Stimulated activated CD4-positive, alpha-beta T cell treated with anti-CD3 and anti-CD28 coated beads, Interleukin-4, amount 100 ng/mL, for 24 hours (primary cell): ENCODE results near the gene C5orf15.
A peak's percentile ranks its signal among the peaks of the same experiment; 100 is the strongest.
"Not testable (repeated sequence)": the region's sequence is repeated elsewhere in the genome, so short reads cannot be mapped to it uniquely, and the experiment has no call there.

Source experiments
- DNase-seq: peaks from one replicate; pipeline ENCODE4 v3.0.0-alpha.2; 2020

Gene C5orf15

DNA sequence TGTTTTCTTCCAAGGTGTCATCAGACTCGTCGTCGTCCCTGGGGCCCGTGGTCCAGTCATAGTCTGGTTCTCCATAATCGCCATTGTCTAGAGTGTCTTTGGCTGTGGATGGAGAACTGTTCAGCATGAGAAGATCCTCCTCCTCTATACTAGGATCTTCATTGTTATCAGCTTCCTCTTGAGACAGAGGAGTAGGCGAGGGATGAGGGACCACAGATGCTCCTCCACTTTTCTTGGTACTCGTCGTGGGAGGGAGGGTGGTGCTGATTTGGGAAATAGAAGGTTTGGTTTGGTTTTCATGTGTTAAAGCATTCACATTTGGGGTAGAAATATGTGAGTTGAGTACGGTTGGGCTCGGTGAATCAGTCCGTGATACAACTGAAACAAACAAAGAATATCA lies 8.8 kb downstream of the C5orf15 start:
- no peak for DNase-seq

DNA sequence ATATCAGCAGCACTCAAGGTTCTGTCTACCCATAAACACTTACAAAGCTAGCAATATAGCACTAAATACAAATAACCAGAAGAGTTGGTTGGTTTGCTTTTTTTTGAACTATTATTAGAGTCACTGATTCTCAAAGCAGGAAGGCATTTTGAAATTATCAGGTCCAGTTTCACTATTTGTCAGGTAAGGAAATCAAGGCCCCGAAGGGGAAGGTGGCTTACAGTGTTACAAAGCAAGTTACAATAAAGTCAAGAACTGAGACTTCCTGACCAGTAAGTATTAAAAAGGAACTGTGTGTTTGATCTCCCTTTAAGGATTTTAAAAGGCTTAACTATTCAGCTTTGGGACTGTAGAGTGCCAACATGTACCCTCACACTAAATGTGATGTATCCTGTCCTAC lies 10.8 kb downstream of the C5orf15 start:
- no peak for DNase-seq

DNA sequence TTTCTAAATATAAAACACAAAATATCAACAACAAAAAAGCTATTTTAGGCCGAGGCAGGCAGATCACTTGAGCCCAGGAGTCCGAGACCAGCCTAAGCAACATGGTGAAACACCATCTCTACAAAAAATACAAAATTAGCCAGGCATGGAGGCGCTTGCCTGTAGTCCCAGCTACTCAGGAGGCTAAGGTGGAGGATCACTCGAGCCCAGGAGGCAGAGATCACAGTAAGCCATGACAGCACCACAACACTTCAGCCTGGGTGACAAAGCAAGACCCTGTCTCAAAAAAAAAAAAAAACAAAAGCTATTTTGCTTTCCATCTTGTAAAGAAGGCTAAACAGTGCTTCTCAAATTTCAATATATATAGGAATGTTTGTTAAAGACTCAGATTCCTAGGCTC lies 11.3 kb downstream of the C5orf15 start:
- DNase-seq: no peak

DNA sequence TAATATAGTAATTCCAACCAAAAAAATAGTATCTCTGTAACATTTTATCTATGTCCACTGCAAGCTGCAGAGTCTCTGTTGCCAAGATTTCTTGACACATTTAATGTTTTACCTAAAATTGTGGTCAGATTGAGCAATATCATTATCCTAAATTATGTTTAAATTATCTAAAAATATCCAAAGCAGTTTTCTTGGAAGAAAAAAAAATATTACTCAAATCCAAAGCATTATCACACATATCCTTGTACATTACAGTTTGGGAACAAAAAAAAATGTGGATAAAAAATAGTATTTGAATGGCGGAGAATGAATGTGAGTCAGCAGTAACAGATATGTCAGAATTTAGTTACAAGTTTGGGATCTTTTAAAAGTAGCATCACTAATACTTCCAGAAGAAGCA lies 12.2 kb downstream of the C5orf15 start:
- DNase-seq: not testable (repeated sequence)

DNA sequence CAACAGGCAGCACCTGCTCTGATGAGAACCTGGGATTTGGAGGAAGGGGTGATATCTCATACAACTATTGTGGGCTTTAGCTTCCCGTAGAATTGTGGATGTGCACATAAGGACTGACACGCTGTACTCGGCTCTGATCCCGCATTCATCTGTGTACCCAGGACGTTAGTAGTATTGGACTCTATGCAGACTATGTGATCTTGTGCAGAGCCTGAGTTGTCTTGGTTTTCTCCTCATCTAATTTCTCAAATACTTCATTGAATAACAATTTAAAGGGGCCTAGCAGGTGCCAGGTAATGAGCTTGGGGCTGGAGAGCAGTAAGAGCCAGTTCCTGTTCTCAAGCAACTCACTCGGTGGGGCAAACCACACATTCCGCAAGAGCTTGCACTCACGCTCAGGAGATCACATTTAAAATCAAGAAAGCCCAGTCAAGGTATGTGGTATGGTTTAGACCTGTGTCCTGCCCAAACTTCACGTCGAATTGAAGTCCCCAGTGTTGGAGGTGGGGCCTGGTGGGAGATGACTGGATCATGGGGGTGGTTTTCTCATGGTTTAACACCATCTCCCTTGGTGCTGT lies 14.8 kb downstream of the C5orf15 start:
- no peak for DNase-seq

DNA sequence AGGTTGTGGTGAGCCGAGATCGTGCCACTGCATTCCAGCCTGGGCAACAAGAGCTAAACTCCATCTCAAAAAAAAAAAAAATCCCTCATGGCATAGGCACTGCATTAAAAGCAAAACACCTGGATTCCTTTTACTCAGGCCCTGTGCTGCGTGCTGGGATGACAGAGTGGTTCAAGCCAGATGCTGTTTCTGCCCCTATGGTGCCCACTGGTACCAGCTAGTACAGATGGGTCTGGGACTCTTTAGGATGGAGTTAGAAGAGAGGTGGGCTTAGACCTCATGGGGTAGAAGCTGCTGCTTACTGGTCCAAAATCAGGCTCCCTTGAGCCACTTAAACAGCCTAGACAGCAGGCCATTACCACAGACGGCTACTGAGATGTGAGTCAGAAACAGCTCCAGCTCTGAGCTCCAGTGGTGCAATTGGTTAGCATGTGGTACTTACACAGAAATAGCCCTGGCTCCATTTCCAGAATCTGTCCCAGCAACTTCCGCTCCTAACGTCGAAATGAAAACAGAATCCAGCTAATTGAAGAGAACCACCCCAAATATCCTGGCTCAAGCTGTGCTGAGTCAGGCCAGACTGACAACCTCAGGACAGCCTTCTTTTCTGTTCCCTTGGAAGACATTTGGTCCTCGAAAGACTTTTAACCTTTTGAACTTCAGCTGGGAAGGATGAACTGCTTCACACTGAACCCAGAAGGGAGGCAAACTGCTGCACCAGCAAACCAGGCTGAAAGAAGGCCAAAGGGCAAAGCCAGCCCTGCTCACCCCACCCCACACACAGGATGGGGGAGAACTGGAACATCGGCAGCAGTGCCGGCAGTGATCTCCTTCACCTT lies 15.5 kb downstream of the C5orf15 start:
- DNase-seq: no peak

DNA sequence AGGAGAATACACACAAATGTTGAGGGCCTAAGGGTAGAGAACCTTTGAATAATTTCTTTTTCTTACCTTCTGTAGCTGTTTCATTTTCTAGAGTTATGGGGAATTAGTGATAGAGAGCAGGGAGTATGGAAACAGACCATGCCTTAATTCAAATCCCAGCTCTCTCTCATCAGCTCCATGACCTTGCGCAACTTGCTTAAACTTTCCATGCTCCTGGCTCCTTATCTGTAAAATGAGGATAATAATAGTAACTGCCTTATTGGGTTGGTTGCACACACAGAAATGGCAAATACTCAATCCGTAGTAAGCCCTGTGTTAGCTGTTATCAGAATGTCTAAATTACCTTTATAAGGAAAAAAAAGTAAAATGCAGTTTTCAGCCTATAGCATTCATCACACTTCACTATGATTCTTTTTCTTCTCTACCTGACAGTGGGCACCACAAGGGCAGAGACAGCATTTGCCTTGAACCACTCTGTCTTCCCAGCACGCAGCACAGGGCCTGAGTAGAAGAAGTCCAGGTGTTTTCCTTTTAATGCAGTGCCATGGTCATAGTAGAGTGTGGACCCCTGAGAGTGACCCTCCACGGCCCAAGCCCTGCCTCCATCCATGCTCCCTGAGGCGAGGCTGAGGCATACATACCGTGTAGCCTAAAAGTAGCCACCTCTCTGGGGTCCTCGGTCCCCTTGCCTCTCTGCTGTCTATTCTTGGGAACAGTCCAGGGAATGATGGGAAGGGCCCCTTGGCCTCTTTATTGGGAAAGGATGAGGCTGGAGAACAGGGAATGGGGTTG lies 17.4 kb downstream of the C5orf15 start:
- no peak for DNase-seq

DNA sequence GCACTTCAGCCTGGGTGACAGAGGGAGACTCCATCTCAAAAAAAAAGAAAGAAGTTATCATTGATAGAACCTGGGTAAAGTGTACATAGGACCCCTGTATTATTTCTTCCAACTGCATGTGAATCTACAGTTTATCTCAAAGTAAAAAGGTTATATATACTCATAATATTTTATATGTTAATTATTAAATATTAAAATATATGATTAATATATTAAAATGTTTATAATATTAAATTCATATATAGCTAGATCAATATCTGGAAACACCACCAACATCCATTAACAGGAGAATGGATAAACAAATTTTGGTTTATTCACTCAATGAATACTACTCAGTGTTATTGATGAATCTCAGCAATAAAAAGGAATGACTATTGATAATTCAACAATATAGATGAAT lies 19.7 kb downstream of the C5orf15 start:
- no peak for DNase-seq

DNA sequence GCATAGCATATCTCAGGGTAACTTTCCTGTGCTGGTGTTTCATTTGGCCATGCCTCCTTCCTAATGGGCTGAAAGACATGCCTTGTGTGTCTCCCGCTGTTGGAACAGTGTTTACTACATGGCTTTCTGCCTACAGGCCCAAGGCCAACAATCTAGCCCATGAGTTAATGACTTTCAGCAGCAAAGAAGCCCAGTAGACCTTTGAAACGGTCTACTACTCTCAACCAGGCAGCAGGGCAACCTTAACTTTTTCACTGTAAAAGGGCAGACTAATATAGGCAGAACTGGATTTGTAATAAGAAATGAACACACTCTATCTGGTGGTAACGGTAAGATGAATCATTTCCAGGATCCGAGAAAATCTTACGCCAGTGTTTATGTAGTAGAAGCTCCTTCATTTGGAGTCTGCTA lies 21.0 kb downstream of the C5orf15 start:
- no peak for DNase-seq

DNA sequence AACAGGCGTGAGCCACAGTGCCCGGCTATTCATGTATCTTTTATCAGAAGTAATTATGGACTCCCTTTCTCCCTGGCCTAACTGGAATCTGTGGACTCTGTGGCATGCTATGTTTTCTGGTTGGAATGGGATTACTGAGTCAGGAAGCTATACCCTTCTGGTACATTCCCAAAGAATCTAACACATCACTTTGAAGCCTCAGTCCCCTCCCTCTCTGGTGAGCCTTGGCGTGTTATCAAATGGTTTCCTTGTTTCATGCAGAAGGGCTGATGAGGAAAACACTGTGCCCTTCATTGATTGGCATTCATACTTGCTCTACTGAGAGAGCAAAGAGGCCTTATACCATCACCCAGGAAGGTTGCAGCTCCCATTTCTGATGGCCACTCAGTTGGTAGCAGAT lies 22.9 kb downstream of the C5orf15 start:
- DNase-seq: no peak

DNA sequence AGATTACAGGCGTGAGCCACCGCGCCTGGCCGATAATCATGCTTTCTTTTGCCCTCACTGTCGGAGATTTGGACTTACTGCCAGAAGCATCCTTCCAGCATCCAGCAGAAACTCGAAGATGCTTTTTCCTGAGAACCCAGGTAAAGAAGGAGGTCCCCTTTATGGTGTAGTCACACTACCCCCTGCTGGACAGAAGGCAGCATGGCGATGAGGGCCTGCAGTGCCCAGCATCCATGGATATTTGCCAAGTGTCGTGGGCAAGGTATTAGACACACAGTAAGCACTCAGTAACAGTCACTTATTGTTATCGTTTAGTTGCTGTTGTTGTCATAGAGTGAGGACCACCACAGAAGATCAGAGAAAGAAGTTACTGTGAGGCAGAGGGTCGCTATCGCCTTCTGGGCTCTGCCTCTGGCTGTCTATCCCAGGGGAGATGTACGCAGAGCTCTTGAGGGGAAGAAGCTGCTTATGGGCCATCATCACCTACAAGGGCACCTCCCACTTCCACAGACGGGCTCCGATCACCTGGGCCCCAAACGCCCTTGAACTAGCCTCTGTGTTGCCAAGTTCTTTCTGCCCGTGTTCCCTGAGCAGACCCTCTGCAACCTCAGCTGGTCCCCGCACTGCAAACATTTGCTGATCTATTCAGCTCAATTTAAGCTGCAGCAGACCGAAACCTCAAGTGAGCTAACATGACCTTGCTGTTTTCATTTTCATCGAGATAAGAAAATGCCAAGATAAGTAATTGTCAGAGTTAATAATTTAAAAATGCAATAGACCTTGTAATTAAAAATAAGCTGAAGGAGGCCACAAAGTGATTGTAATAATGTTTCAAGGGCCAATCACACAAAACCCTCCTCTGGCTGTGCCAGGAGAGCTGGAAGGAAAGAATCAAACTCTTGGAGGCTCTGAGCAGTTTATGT lies 23.9 kb downstream of the C5orf15 start:
- peak; percentile 66 for DNase-seq

DNA sequence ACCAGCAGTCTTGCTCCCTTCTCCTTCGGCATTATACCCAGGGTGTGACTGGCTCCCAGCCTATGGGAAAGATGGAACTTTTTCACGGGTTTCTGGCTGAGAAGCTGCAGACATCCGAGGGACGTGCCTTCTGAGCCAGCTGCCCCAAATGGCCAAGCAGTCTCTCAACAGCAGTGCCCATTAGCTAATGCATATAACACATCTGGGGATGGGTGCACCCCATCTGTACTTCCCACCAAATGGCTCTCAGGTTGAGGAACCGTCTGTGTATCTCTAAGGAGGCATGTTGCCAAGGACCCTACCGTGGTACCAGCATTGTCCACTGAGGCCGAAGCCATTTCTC lies 25.0 kb downstream of the C5orf15 start:
- no peak for DNase-seq

DNA sequence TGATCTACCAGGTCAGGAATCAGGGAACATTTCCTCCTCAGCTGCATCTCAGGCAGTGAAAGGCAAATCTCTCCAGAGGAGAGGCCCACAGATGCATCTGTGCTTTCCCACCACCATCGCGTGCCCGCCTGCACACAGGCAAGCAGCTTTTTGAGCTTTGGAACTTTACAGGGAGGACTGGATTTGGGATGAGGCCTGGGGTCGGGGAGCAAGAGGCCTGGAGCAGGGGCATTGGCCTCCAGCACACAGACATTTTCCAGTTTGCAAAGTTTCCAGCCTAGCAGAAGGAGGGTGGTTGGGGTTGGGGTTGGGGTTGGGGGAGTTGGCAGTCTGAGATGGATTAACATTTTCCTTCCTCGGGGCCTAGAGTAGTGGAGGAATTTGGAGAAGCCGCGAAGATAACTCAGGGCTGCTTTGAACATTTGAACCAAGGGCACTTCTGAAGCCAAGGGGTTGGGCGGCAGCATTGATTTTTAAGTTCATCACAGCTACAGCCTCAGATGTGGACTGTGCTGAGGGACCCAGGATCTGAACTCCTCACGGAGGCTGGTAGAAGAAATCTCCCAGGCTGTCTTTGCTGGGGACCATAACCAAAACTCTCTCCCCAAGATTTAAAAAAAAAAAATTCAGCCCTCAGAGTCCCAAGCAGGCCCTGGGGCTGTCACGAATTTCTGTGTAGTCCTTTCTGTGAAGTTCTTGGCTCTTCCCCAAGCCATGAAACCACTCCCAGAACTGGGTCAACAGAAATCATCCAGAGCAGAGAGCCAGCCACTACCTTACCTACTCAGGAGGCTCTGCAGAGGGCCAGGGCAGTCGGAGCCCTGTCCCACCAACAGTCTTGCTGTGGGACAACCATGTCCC lies 25.6 kb downstream of the C5orf15 start:
- no peak for DNase-seq

DNA sequence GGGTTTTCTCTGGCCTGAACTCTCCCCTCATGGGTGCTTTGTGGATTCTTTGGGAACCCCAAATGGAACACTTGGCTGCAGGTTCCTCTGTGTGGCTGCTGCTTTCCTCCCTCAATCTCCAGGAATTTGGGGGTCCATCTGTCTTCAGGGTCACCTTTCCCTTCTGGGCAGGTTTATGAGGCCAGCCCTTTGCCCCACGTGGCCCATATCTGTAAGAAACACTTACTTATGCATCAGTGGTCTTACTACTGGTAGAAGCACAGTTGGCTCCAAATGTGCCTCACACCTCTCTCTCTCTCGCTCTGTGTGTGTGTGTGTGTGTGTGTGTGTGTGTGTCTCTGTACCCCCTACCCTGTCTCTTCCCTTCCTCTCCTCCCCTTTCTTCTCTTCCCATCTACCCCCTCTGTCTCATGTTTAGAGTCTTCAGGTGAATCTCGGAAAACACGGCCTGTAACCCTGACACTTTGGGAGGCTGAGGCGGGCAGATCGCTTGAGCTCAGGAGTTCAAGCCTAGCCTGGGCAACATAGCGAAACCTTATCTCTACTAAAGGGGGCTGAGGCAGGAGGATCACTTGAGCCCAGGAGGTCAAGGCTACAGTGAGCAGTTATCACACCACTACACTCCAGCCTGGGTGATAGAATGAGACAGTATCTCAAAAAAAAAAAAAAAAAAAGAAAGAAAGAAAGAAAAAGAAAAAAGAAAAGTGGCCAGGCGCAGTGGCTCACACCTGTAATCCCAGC lies 26.8 kb downstream of the C5orf15 start:
- no peak for DNase-seq

DNA sequence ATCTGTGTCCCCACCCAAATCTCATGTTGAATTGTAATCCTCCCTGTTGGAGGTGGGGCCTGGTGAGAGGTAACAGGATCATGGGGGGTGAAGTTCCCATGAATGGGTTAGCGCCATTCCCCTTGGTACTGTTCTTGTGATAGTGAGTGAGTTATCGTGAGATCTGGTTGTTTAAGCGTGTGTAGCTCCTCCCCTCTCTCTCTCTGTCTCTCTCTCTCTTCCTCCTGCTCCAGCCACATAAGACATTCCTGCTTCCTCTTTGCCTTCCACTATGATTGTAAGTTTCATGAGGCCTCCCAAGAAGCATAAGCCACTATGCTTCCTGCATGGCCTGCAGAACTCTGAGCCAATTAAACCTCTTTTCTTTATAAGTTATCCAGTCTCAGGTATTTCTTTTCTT lies 28.8 kb downstream of the C5orf15 start:
- no peak for DNase-seq

DNA sequence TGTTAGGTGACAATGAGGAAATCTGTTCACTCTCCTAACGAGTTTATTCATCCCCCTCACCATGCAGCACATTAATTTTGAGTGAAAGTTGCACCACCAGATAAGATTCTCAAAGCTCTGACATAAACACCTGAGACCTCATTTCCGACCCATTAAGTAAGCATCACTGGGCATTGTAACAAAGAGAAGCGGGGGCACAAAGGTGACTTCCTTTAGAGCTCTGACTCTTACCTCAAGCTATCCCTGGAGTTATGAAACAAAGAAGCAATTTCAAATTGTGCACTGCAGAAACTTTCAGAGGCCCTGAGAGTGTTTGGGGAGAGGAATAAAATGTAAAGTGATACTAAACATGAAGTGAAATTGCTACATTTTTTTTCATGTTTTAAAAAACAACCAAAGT lies 29.5 kb downstream of the C5orf15 start:
- DNase-seq: no peak

DNA sequence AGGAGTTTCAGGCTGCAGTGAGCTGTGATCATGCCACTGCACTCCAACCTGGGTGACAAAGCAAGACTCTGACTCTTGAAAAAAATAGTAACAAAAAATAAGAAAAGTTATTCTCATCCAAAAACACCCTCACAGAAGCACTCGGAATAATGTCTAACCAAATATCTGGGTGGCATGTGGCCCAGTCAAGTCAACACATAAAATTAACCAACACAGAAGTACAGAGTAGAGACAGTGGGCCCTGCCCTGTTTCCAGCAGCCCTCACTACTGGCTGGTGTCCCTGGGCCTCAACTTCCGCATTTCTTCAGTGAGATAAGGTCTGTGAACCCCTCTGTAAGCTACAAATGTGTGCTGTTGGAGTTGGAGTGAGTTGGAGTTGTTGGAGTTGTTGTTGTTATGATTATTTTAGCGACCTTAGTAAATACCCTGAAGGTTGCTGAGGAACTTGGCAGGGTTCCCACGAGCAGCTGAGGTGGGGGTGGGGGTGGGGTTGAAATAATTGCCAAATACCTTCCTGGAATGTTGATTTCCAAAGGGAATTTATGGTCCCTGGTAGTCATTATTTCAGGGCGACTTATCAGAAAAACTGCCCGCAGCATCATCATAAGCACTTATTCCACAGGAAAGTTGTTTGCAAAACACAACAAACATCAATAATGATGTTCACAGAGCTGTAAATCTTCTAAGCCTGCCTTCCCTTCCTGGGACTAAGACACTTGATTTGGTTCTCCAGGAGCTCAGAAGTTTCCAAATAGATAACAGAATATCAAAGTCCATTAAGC lies 30.2 kb downstream of the C5orf15 start:
- no peak for DNase-seq

DNA sequence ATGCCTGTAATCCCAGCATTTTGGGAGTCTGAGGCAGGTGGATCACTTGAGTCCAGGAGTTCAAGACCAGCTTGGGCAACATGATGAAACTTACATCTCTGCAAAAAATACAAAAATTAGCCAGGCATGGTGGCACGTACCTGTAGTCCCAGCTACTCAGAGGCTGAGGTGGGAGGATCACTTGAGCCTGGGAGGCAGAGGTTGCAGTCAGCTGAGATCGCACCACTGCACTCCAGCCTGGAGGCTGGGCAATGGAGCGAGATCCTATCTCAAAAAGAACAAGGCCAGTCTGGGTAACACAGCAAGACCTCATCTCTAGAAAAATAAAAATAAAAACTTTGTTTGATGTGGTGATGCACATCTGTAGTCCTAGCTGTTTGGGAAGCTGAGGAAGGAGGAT lies 30.8 kb downstream of the C5orf15 start:
- not testable (repeated sequence) for DNase-seq

DNA sequence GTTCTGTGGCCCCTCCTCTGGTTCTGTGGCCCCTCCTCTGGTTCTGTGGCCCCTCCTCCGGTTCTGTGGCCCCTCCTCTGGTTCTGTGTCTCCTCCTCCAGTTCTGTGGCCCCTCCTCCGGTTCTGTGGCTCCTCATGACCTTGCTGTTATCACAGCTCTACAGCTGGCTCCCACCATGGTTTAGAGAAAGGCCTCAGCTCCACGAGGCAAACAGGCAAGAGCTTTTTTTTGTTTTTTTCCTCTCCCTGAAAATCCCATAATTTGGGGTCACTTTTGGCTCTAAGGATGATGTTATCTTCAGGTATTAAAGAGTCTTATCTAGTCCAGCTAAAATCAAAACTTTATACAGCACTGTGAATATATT lies 31.8 kb downstream of the C5orf15 start:
- no peak for DNase-seq

DNA sequence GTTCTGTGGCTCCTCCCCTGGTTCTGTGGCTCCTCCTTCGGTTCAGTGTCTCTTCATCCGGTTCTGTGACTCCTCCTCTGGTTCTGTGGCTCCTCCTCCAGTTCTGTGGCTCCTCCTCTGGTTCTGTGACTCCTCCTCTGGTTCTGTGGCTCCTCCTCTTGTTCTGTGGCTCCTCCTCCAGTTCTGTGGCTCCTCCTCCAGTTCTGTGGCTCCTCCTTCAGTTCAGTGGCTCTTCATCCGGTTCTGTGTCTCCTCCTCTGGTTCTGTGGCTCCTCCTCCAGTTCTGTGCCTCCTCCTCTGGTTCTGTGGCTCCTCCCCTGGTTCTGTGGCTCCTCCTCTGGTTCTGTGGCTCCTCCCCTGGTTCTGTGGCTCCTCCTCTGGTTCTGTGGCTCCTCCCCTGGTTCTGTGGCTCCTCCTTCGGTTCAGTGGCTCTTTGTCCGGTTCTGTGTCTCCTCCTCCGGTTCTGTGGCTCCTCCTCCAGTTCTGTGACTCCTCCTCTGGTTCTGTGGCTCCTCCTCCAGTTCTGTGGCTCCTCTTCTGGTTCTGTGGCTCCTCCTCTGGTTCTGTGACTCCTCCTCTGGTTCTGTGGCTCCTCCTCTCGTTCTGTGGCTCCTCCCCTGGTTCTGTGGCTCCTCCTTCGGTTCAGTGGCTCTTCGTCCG lies 32.3 kb downstream of the C5orf15 start:
- not testable (repeated sequence) for DNase-seq
